ENCODE data around the gene IFT88.

DNA sequence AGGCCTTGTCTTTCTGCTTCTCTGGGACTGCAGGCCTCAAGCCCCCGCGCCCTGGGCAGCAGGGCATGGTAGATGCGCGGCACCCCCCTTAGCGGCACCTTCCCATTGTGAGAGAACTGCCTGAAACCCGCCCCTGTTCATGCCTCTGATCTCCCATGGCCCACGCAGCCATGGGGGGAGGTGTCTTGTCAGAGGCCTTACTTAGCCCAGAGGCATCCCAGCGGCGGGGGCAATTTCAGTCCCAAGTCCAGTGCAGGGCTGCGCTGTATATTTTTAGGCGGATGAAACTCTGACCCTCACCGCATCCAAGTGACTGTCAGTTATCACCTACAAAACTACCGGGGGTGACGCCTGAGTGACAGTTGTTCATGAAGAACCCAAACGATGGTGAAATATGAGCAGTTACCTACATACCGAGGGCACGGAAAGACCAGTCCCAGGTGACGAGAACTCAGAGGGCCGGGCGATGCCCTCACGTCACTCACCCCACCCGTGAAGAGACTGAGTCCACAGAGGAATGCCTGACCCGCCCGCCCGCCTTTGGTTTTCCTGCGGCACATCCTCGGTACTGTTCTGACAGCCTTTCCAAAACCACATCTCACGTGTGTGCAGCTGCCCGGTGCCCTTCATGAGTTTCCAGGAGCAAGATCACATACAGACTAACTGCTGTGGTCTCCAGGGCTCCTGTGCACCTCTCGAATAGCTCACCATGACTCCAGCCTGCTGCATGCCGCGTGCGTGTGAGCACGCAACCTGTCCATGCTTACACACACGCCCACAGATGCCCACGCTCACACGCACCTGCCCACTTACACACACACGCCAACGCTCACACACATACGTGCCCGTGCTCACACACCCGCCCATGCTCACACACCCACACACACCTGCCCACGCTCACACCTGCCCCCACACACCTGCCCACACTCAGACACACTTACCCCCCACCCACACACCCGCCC is 150.9 kb downstream of the IFT88 start:
- TF ChIP-seq, protein P1, sequence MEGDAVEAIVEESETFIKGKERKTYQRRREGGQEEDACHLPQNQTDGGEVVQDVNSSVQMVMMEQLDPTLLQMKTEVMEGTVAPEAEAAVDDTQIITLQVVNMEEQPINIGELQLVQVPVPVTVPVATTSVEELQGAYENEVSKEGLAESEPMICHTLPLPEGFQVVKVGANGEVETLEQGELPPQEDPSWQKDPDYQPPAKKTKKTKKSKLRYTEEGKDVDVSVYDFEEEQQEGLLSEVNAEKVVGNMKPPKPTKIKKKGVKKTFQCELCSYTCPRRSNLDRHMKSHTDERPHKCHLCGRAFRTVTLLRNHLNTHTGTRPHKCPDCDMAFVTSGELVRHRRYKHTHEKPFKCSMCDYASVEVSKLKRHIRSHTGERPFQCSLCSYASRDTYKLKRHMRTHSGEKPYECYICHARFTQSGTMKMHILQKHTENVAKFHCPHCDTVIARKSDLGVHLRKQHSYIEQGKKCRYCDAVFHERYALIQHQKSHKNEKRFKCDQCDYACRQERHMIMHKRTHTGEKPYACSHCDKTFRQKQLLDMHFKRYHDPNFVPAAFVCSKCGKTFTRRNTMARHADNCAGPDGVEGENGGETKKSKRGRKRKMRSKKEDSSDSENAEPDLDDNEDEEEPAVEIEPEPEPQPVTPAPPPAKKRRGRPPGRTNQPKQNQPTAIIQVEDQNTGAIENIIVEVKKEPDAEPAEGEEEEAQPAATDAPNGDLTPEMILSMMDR (conservative IDR thresholded peaks at IDR 0.05; ENCODE audit: low read depth, low read length) = no peak
- no peak for TF ChIP-seq EZH2 (IDR thresholded peaks at IDR 0.05; ENCODE audit: low read length, unreplicated experiment)
